CD4-positive, CD25-positive, alpha-beta regulatory T cell (primary cell): ENCODE results near the gene MICALL2. TPM values are rescaled to one million over a fixed set of nuclear protein-coding genes. Genes with fewer than 3 reads are reported as not detected.
A peak's percentile ranks its signal among the peaks of the same experiment; 100 is the strongest.

Experiments used
- ATAC-seq, 2 donors: fragments of 150-1000 bp; cut with Tn5 transposase; one replicate each; pipeline ENCODE4 v1.10.0; 2021; ENCODE audit warnings: low read depth in 2 of 2, moderate number of reproducible peaks in 2 of 2, moderate library complexity in 1 of 2
- DNase-seq, 3 donors: peaks; one replicate each; pipeline versions ENCODE4 v3.0.0 to v3.0.0-alpha.2; 2012 to 2022; ENCODE audit warnings: mixed read lengths in 1 of 3
- H3K27ac ChIP-seq: one replicate; pipeline ENCODE4 v1.7.0; 2013; ENCODE audit warnings: mild to moderate bottlenecking, low read length; ENCODE audit not compliant: insufficient read depth, poor library complexity, severe bottlenecking
- H3K27me3 ChIP-seq: one replicate; pipeline ENCODE4 v1.7.0; 2013; ENCODE audit warnings: low read length; ENCODE audit not compliant: control insufficient read depth, insufficient read depth
- H3K36me3 ChIP-seq: one replicate; pipeline ENCODE4 v1.7.0; 2013; ENCODE audit warnings: mild to moderate bottlenecking, low read length, moderate library complexity; ENCODE audit not compliant: control insufficient read depth, insufficient read depth
- H3K4me1 ChIP-seq: 2 replicates; pipeline ENCODE4 v1.7.0; 2013; ENCODE audit warnings: mild to moderate bottlenecking, low read length; ENCODE audit not compliant: insufficient read depth, control insufficient read depth, poor library complexity, severe bottlenecking
- H3K4me3 ChIP-seq: one replicate; pipeline ENCODE4 v1.7.0; 2013; ENCODE audit warnings: low read depth, mild to moderate bottlenecking, low read length, moderate library complexity
- H3K9me3 ChIP-seq, 2 experiments: 1 replicate in 1 of 2; 2 replicates in 1 of 2; pipeline ENCODE4 v1.7.0; 2013; ENCODE audit warnings: low read length in 2 of 2, mild to moderate bottlenecking in 1 of 2, moderate library complexity in 1 of 2; ENCODE audit not compliant: control insufficient read depth in 2 of 2
- H3K27ac Mint-ChIP-seq, 3 donors: one replicate each; pipeline ENCODE4 v1.8.0; 2020 to 2022; ENCODE audit warnings: mild to moderate bottlenecking in 3 of 3, mixed read lengths in 3 of 3, moderate library complexity in 2 of 3
- H3K27me3 Mint-ChIP-seq: one replicate; pipeline ENCODE4 v1.8.0; 2022; ENCODE audit warnings: mild to moderate bottlenecking, mixed read lengths
- H3K36me3 Mint-ChIP-seq: one replicate; pipeline ENCODE4 v1.8.0; 2020; ENCODE audit warnings: mixed read lengths
- H3K4me1 Mint-ChIP-seq, 4 donors: one replicate each; pipeline ENCODE4 v1.8.0; 2020 to 2022; ENCODE audit warnings: mixed read lengths in 4 of 4, mild to moderate bottlenecking in 1 of 4
- H3K4me3 Mint-ChIP-seq, 4 donors: one replicate each; pipeline ENCODE4 v1.8.0; 2020 to 2022; ENCODE audit warnings: mild to moderate bottlenecking in 4 of 4, mixed read lengths in 4 of 4, moderate library complexity in 3 of 4
- H3K9me3 Mint-ChIP-seq, 7 donors: one replicate each; pipeline ENCODE4 v1.8.0; 2020 to 2022; ENCODE audit warnings: mixed read lengths in 7 of 7, mild to moderate bottlenecking in 3 of 7, moderate library complexity in 2 of 7
- polyA plus RNA-seq, 4 donors: library from polyadenylated mRNA; unstranded; fragments of 300-500 nt; fragmentation: Illumina TruSeq; gene quantifications; one replicate each; pipeline ENCODE4 v1.2.3, GENCODE V29; 2021
- total RNA-seq: library from RNA; stranded (reverse); gene quantifications from one replicate; pipeline ENCODE4 v1.2.3, GENCODE V29; 2022

The MICALL2 gene
- total and polyA plus RNA-seq, 5 donors from 2014 or later = 0.14 to 3.3 (median 0.27) TPM; not detected in 1

- no peaks in the 10 kb centered on the region for H3K36me3 ChIP-seq
- DNase-seq = no peak
- H3K4me1 Mint-ChIP-seq = no peaks in the 10 kb centered on the region
- ATAC-seq = no peak
- H3K27ac ChIP-seq = no peak overlapping the region
- peak overlapping the region in 1 of 3 donors; percentile 52 for H3K27ac Mint-ChIP-seq
- H3K9me3 Mint-ChIP-seq = no peaks in the 10 kb centered on the region
- no peaks in the 10 kb centered on the region for H3K9me3 ChIP-seq
- no peak overlapping the region for H3K4me3 Mint-ChIP-seq
- H3K27me3 Mint-ChIP-seq = no peaks in the 10 kb centered on the region
- no peaks in the 10 kb centered on the region for H3K36me3 Mint-ChIP-seq
- H3K4me1 ChIP-seq = no peaks in the 10 kb centered on the region
- H3K27me3 ChIP-seq = no peaks in the 10 kb centered on the region
- no peak overlapping the region for H3K4me3 ChIP-seq
Observed at GRCh38 chr7:1438821-1439220, 20.4 kb downstream of the MICALL2 start.

- Histone ChIP-seq H3K9me3 (no peaks in the 10 kb centered on the region), H3K27ac (no peak overlapping the region), H3K4me3 (no peak overlapping the region), H3K36me3 (no peaks in the 10 kb centered on the region), H3K27me3 (no peaks in the 10 kb centered on the region), H3K4me1 (no peaks in the 10 kb centered on the region)
- ATAC-seq (no peak), DNase-seq (no peak)
- no peak overlapping the region for H3K4me3 Mint-ChIP-seq
- H3K27me3 Mint-ChIP-seq = no peaks in the 10 kb centered on the region
- no peaks in the 10 kb centered on the region for H3K36me3 Mint-ChIP-seq
- no peaks in the 10 kb centered on the region for H3K4me1 Mint-ChIP-seq
- no peaks in the 10 kb centered on the region for H3K9me3 Mint-ChIP-seq
- H3K27ac Mint-ChIP-seq = no peak overlapping the region
Observed at GRCh38 chr7:1438208-1438607, 21.1 kb downstream of the MICALL2 start.

- Mint-ChIP-seq H3K4me1 (peaks cover 0 to 4% (median 2%) of the 10 kb centered on the region in 4 donors), H3K27me3 (no peaks in the 10 kb centered on the region), H3K4me3 (no peak overlapping the region), H3K36me3 (no peaks in the 10 kb centered on the region), H3K27ac (no peak overlapping the region), H3K9me3 (no peaks in the 10 kb centered on the region)
- Histone ChIP-seq H3K36me3 (no peaks in the 10 kb centered on the region), H3K27ac (no peak overlapping the region), H3K4me3 (no peak overlapping the region), H3K9me3 (no peaks in the 10 kb centered on the region), H3K27me3 (no peaks in the 10 kb centered on the region), H3K4me1 (peaks cover 5% of the 10 kb centered on the region)
- ATAC-seq (no peak), DNase-seq (no peak)
Observed at GRCh38 chr7:1437155-1437880, 22.0 kb downstream of the MICALL2 start.

- no peaks in the 10 kb centered on the region for H3K9me3 Mint-ChIP-seq
- DNase-seq (no peak), ATAC-seq (no peak)
- H3K4me3 Mint-ChIP-seq = no peak overlapping the region
- no peaks in the 10 kb centered on the region for H3K27me3 Mint-ChIP-seq
- H3K9me3 ChIP-seq = no peaks in the 10 kb centered on the region
- no peaks in the 10 kb centered on the region for H3K36me3 Mint-ChIP-seq
- H3K4me1 Mint-ChIP-seq = peaks cover 0 to 6% (median 2%) of the 10 kb centered on the region in 4 donors
- no peak overlapping the region for H3K4me3 ChIP-seq
- no peaks in the 10 kb centered on the region for H3K27me3 ChIP-seq
- no peaks in the 10 kb centered on the region for H3K36me3 ChIP-seq
- H3K27ac Mint-ChIP-seq = no peak overlapping the region
- H3K4me1 ChIP-seq = peaks cover 8% of the 10 kb centered on the region
- no peak overlapping the region for H3K27ac ChIP-seq
Observed at GRCh38 chr7:1436608-1437007, 22.7 kb downstream of the MICALL2 start.

- Mint-ChIP-seq H3K27me3 (no peaks in the 10 kb centered on the region), H3K36me3 (no peaks in the 10 kb centered on the region), H3K4me3 (no peak overlapping the region), H3K4me1 (peaks cover 0 to 6% (median 2%) of the 10 kb centered on the region in 4 donors), H3K9me3 (no peaks in the 10 kb centered on the region), H3K27ac (no peak overlapping the region)
- no peak overlapping the region for H3K4me3 ChIP-seq
- no peaks in the 10 kb centered on the region for H3K9me3 ChIP-seq
- ATAC-seq (no peak), DNase-seq (no peak)
- no peaks in the 10 kb centered on the region for H3K27me3 ChIP-seq
- H3K27ac ChIP-seq = no peak overlapping the region
- H3K36me3 ChIP-seq = no peaks in the 10 kb centered on the region
- peaks cover 8% of the 10 kb centered on the region for H3K4me1 ChIP-seq
Observed at GRCh38 chr7:1434891-1435670, 24.2 kb downstream of the MICALL2 start.

GRCh38 chr7:1434165-1434718 lies 25.0 kb downstream of the MICALL2 start:
- DNase-seq (no peak), ATAC-seq (no peak)
- peaks cover 8% of the 10 kb centered on the region for H3K4me1 ChIP-seq
- no peaks in the 10 kb centered on the region for H3K9me3 ChIP-seq
- Mint-ChIP-seq H3K4me3 (no peak overlapping the region), H3K27me3 (no peaks in the 10 kb centered on the region), H3K9me3 (no peaks in the 10 kb centered on the region), H3K36me3 (no peaks in the 10 kb centered on the region), H3K27ac (no peak overlapping the region), H3K4me1 (peaks cover 0 to 6% (median 2%) of the 10 kb centered on the region in 4 donors)
- H3K4me3 ChIP-seq = no peak overlapping the region
- H3K27ac ChIP-seq = no peak overlapping the region
- H3K27me3 ChIP-seq = no peaks in the 10 kb centered on the region
- H3K36me3 ChIP-seq = no peaks in the 10 kb centered on the region

GRCh38 chr7:1433128-1433920 lies 25.9 kb downstream of the MICALL2 start:
- no peak overlapping the region for H3K27ac Mint-ChIP-seq
- H3K27me3 Mint-ChIP-seq = no peaks in the 10 kb centered on the region
- DNase-seq = no peak
- H3K4me3 Mint-ChIP-seq = no peak overlapping the region
- H3K36me3 ChIP-seq = no peaks in the 10 kb centered on the region
- H3K4me1 ChIP-seq = peaks cover 8% of the 10 kb centered on the region
- no peak overlapping the region for H3K4me3 ChIP-seq
- no peaks in the 10 kb centered on the region for H3K9me3 ChIP-seq
- no peaks in the 10 kb centered on the region for H3K9me3 Mint-ChIP-seq
- H3K36me3 Mint-ChIP-seq = no peaks in the 10 kb centered on the region
- no peak for ATAC-seq
- peaks cover 0 to 6% (median 2%) of the 10 kb centered on the region in 4 donors for H3K4me1 Mint-ChIP-seq
- no peaks in the 10 kb centered on the region for H3K27me3 ChIP-seq
- no peak overlapping the region for H3K27ac ChIP-seq
